SH-SY5Y (cell line): Measurements from ENCODE around the gene GPR37L1.

Source experiments
- GATA2 ChIP-seq: IDR thresholded peaks from 2 replicates; pipeline ENCODE4 v1.6.1; 2011; ENCODE audit warnings: mild to moderate bottlenecking, low read depth, low read length
- GATA3 ChIP-seq: IDR thresholded peaks from 2 replicates; pipeline ENCODE4 v1.6.1; 2011; ENCODE audit warnings: low read depth, mild to moderate bottlenecking, low read length, moderate library complexity

DNA sequence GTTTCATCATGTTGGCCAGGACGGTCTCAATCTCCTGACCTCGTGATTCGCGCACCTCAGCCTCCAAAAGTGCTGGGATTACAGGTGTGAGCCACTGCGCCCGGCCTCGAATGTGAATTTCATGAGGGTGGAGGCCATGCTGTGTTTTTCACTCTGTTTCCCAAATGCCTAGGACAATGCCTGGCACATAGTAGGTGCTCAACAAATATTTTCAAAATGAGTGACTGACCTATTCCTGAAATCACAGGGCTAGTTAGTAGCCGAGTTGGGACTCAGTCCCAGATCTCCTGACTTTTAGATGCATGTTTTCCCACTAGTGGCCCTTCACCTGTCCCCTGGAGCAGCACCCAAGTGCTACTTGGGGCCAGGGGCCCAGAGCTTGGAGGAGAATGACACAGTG, 6.4 kb upstream of the GPR37L1 start:
- no peak for TF ChIP-seq GATA3
- TF ChIP-seq GATA2: no peak
